ENCODE data around the gene CTSZ. TPM values are rescaled to one million over a fixed set of nuclear protein-coding genes. Genes with fewer than 3 reads are reported as not detected.

Gene CTSZ
- total RNA-seq, 2 experiments from 2014 or later = 17.3 to 17.9 TPM

DNA sequence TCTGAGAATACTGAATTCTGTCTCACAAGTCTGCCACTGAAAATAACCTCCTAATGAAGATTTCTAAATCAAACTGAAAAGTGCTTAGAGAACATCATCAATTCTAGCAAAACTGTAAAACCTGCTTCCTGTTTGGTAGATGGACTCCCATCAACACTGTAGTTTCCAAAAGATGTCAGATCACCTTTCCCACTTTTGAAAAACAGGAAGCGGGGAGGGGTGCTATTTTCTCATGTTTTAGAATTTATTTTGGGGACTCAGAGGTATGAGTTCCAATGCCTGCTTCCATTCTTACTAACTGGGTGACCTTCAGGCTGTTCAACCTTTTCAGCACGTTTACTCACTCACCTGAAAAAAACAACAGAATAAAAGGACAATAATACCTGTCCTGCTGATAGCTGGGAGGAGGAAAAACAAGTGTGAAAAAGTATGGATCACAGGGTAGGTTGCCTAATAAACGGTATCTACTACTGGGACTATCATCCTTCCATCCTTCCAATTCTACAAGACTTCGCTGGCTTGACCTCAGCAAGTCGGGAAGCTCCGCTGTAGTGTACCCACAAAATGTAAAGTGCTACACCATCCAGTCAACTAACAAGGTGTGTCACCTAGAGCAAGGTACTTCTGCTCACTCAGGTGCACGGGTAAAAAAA is 24.0 kb upstream of the CTSZ start:
- H3K27ac Mint-ChIP-seq = peak overlapping the region; percentile 93
- H3K27me3 Mint-ChIP-seq (ENCODE audit: low read depth) = no peaks in the 10 kb centered on the region
- H3K9me3 Mint-ChIP-seq = no peaks in the 10 kb centered on the region
- DNase-seq = no peak
- H3K4me1 Mint-ChIP-seq (ENCODE audit: low read depth) = peaks cover 74% of the 10 kb centered on the region
- intact Hi-C loops (cut with micrococcal nuclease) = loop anchor here (5.0 to 10.0 kb wide), 3 partner anchors 124 to 726 kb away; partner anchors contain the start of gene RAB22A
- CTCF ChIA-PET = interaction anchor here (1.2 to 1.9 kb wide), 5 partner anchors 12 to 176 kb away, joined by 4 to 6 read pairs (median 4); partner anchors contain the start of gene PRELID3B
- peaks cover 49% of the 10 kb centered on the region for H3K36me3 Mint-ChIP-seq (ENCODE audit: low read depth)
- H3K4me3 Mint-ChIP-seq = peak overlapping the region; percentile 94

DNA sequence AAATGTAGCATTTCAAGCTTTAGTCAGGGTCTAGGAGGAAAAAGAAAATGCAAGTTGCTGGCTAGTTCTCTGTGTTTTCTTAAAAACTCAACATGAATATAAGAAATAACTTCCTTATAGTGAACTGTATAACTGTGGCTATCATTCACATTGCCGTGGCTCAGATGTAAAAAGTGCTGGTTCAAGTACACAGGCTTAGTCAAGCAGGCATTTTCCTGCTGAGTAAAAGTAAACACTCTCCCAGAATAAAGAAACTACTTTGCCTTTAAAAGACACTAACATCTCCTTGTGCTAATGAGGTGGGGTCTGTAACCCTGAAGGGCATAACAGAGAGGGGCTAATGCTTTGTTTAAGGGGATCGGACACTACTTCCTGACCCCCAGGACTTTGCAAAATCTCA is 21.8 kb upstream of the CTSZ start:
- Mint-ChIP-seq H3K4me1 (ENCODE audit: low read depth) (peaks cover 65% of the 10 kb centered on the region), H3K36me3 (ENCODE audit: low read depth) (peaks cover 53% of the 10 kb centered on the region), H3K9me3 (no peaks in the 10 kb centered on the region), H3K4me3 (peak overlapping the region; percentile 0), H3K27ac (peak overlapping the region; percentile 43), H3K27me3 (ENCODE audit: low read depth) (no peaks in the 10 kb centered on the region)
- intact Hi-C loops (cut with micrococcal nuclease) = no loop called here
- CTCF ChIA-PET = interaction anchor here (0.6 kb wide), 1 partner anchor 638 kb away, joined by 4 read pairs; no protein-coding TSS in a partner anchor
- DNase-seq = no peak

DNA sequence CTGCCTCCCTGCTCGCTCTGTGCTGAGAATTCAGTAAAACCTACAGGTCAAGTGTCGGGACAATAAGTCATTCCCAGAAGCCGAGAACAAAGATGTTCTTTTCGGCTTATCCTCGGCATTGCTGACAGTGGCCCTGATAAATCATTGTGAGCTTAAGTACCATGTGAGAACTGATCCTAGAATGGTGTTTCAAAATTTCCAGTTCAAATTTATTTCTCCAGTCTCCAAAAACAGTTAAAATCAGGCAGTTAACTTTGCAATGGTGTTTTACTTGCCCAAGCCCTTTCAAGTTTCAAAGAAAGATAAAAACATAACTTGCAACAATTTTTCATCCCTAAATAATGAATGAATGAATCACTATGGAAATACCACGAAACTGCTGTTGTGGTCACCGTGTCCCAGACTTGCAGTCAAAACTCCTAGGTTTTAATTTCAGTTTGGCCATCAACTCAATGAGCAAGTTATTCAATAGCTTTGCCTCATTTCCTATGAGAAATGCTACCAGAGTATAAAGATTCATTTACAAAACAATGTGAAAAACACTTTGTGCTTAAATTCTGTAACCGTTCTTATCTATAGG is 20.8 kb upstream of the CTSZ start:
- intact Hi-C loops (cut with micrococcal nuclease) = no loop called here
- Mint-ChIP-seq H3K4me3 (no peak overlapping the region), H3K27ac (peak overlapping the region; percentile 55), H3K9me3 (no peaks in the 10 kb centered on the region), H3K36me3 (ENCODE audit: low read depth) (peaks cover 55% of the 10 kb centered on the region), H3K4me1 (ENCODE audit: low read depth) (peaks cover 60% of the 10 kb centered on the region), H3K27me3 (ENCODE audit: low read depth) (no peaks in the 10 kb centered on the region)
- DNase-seq = no peak
- CTCF ChIA-PET = interaction anchor here (0.5 kb wide), 1 partner anchor 28 kb away, joined by 4 read pairs; no protein-coding TSS in a partner anchor

DNA sequence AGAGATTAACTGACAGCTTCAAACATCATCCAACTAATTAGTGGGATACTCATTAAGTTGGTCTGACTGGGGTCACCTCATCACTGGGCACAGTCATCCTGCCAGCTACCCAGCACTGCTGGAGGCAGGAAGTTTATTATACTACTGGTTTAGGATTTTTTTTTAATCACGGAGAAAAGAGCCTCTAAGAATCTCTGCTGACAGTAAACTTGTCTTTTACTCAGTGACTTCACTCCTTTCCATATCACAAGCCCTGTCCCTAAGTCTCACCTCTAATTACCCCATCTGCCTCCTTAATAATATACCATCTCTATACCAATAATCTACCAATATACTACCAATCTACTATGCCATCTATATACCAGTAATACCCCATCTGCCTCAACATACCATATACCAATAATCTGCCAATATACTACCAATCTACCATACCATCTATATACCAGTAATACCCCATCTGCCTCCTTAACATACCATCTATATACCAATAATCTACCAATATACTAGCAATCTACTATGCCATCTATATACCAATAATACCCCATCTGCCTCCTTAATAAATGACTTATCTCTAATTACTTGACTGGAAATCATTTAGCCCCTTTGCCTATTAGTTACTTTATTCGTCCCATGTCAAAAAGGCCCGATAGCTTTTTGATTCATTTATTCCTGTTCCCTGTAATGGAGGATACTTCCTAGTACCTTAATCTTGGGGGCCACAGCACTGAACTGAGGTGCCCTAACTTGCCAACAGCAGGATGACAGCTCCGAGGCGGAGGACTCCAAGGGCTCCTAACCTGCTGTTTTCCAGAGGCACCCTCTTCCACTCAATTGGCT is 20.1 kb upstream of the CTSZ start:
- CTCF ChIA-PET = no interaction called here
- Mint-ChIP-seq H3K4me3 (no peak overlapping the region), H3K27me3 (ENCODE audit: low read depth) (no peaks in the 10 kb centered on the region)

DNA sequence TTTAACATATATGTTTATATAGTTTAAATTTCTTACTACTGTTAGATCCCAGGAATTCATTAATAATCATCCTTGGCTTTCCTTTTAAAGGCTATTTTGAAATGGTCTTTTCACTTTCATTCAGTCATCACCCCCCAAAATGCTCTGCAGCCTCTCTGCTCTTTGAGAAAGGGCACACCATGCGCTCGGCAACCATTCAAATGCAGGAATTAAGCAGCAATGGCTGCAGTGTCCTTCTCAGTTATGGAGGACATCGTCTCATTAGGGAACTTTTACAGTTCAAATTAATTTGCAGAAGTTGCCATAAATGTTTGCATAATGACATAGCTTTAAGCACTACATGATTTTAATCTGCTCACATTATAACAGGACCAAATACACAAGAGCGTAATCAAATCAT is 18.5 kb upstream of the CTSZ start:
- no peak overlapping the region for H3K27ac Mint-ChIP-seq
- H3K4me3 Mint-ChIP-seq = no peak overlapping the region
- CTCF ChIA-PET = interaction anchor here (0.7 kb wide), 1 partner anchor 146 kb away, joined by 4 read pairs; no protein-coding TSS in a partner anchor

More for the DNA sequence above, 20.1 kb upstream of the CTSZ start:
- Mint-ChIP-seq H3K4me1 (ENCODE audit: low read depth) (peaks cover 57% of the 10 kb centered on the region), H3K27ac (no peak overlapping the region), H3K36me3 (ENCODE audit: low read depth) (peaks cover 54% of the 10 kb centered on the region), H3K9me3 (no peaks in the 10 kb centered on the region)
- no peak for DNase-seq
- intact Hi-C loops (cut with micrococcal nuclease) = no loop called here

DNA sequence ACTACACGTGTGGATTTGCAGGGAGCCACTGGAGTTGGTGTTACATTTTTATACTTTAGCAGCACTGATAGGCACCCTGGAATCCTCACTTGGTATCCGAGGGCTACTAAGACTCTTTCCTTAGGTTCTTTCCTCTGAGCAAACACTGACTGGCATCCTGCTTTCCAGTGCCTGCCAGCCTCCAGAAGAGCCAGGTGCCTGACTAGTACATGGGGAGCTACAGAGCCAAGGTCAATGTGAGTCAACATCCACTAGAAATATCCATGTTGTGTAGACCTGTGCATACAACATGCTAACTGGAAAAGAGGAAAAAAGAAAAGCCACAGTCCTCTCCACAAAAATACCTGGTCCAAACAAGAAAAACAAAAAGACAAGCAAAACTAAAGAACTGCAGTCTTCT is 18.0 kb upstream of the CTSZ start:
- Mint-ChIP-seq H3K9me3 (no peaks in the 10 kb centered on the region), H3K4me3 (no peak overlapping the region), H3K36me3 (ENCODE audit: low read depth) (peaks cover 44% of the 10 kb centered on the region), H3K27ac (peak overlapping the region; percentile 25), H3K4me1 (ENCODE audit: low read depth) (peaks cover 52% of the 10 kb centered on the region), H3K27me3 (ENCODE audit: low read depth) (no peaks in the 10 kb centered on the region)
- no peak for DNase-seq
- CTCF ChIA-PET = interaction anchor here (0.7 kb wide), 1 partner anchor 146 kb away, joined by 4 read pairs; no protein-coding TSS in a partner anchor
- intact Hi-C loops (cut with micrococcal nuclease) = no loop called here

More for the DNA sequence above, 18.5 kb upstream of the CTSZ start:
- Mint-ChIP-seq H3K9me3 (no peaks in the 10 kb centered on the region), H3K4me1 (ENCODE audit: low read depth) (peaks cover 57% of the 10 kb centered on the region), H3K27me3 (ENCODE audit: low read depth) (no peaks in the 10 kb centered on the region), H3K36me3 (ENCODE audit: low read depth) (peaks cover 46% of the 10 kb centered on the region)
- intact Hi-C loops (cut with micrococcal nuclease) = no loop called here
- no peak for DNase-seq

DNA sequence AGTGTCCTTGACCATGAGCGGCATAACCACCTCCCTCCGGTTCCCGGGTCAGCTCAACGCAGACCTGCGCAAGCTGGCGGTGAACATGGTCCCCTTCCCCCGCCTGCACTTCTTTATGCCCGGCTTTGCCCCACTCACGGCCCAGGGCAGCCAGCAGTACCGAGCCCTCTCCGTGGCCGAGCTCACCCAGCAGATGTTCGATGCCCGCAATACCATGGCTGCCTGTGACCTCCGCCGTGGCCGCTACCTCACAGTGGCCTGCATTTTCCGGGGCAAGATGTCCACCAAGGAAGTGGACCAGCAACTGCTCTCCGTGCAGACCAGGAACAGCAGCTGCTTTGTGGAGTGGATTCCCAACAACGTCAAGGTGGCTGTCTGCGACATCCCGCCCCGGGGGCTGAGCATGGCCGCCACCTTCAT is 17.1 kb upstream of the CTSZ start:
- intact Hi-C loops (cut with micrococcal nuclease) = no loop called here
- DNase-seq = no peak
- CTCF ChIA-PET = no interaction called here
- Mint-ChIP-seq H3K36me3 (ENCODE audit: low read depth) (peaks cover 36% of the 10 kb centered on the region), H3K4me3 (no peak overlapping the region), H3K4me1 (ENCODE audit: low read depth) (peaks cover 44% of the 10 kb centered on the region), H3K27me3 (ENCODE audit: low read depth) (no peaks in the 10 kb centered on the region), H3K9me3 (no peaks in the 10 kb centered on the region), H3K27ac (no peak overlapping the region)

DNA sequence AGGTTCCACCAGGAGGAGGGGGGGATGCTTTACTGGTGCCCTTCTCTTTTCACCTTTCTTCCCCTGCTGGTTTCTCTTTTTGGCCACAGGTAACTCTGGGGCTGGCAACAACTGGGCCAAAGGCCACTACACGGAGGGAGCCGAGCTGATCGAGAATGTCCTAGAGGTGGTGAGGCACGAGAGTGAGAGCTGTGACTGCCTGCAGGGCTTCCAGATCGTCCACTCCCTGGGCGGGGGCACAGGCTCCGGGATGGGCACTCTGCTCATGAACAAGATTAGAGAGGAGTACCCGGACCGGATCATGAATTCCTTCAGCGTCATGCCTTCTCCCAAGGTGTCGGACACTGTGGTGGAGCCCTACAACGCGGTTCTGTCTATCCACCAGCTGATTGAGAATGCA is 16.6 kb upstream of the CTSZ start:
- peaks cover 39% of the 10 kb centered on the region for H3K4me1 Mint-ChIP-seq (ENCODE audit: low read depth)
- DNase-seq = no peak
- H3K27ac Mint-ChIP-seq = no peak overlapping the region
- H3K4me3 Mint-ChIP-seq = no peak overlapping the region
- no peaks in the 10 kb centered on the region for H3K27me3 Mint-ChIP-seq (ENCODE audit: low read depth)
- CTCF ChIA-PET = no interaction called here
- no peaks in the 10 kb centered on the region for H3K9me3 Mint-ChIP-seq
- intact Hi-C loops (cut with micrococcal nuclease) = no loop called here
- H3K36me3 Mint-ChIP-seq (ENCODE audit: low read depth) = peaks cover 31% of the 10 kb centered on the region

DNA sequence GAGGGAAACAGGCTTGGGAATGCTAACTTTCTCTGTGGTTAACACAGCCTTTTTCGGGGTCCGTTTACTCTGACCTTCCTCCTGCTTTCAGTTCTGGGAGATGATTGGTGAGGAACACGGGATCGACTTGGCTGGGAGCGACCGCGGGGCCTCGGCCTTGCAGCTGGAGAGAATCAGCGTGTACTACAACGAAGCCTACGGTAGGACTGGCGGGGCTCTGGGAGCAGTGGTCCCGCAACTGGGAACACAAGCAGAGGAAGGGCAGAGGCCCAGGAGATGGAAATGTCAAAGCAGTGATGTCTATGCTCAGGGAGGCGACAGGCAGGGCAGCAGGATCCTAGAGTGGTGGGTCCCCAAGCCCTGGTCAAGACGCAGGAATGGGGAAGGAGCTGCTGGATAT is 15.7 kb upstream of the CTSZ start:
- no peak for DNase-seq
- H3K36me3 Mint-ChIP-seq (ENCODE audit: low read depth) = peaks cover 26% of the 10 kb centered on the region
- H3K27ac Mint-ChIP-seq = no peak overlapping the region
- peaks cover 31% of the 10 kb centered on the region for H3K4me1 Mint-ChIP-seq (ENCODE audit: low read depth)
- H3K9me3 Mint-ChIP-seq = no peaks in the 10 kb centered on the region
- H3K27me3 Mint-ChIP-seq (ENCODE audit: low read depth) = no peaks in the 10 kb centered on the region
- intact Hi-C loops (cut with micrococcal nuclease) = no loop called here
- CTCF ChIA-PET = interaction anchor here (0.8 kb wide), 1 partner anchor 40 kb away, joined by 4 read pairs; no protein-coding TSS in a partner anchor
- H3K4me3 Mint-ChIP-seq = no peak overlapping the region

DNA sequence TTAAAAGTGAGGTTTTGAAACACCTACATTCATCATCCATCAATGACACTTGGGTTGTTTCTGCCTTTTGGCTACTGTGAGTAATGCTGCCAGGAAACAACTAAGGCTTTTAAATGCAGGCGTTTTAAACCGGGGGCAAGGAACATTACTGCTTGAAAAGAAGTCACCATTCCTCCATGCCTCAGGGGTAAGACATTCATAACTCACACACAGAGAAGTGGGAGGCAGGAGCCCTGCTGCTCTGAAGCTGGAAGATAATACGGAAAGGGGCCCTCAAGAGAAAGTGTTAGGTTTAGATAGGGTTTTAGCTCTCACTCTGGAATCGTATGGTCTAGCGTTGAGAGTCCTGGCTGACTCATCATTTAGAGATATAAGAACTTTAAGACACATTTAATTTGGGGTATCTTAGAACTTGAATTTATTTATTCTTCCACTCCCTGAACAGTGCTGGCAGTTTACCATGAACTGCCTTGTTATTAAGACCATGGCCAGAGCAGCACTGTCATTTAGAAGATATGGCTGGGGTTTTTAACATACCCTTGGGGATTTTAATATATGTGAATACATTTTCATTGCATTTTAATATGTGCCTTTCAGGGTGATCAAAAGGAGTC is 14.0 kb upstream of the CTSZ start:
- DNase-seq = no peak
- intact Hi-C loops (cut with micrococcal nuclease) = no loop called here
- Mint-ChIP-seq H3K4me3 (no peak overlapping the region), H3K9me3 (no peaks in the 10 kb centered on the region), H3K27me3 (ENCODE audit: low read depth) (no peaks in the 10 kb centered on the region), H3K4me1 (ENCODE audit: low read depth) (peaks cover 33% of the 10 kb centered on the region), H3K36me3 (ENCODE audit: low read depth) (peaks cover 18% of the 10 kb centered on the region), H3K27ac (no peak overlapping the region)
- CTCF ChIA-PET = interaction anchor here (0.6 kb wide), 1 partner anchor 218 kb away, joined by 3 read pairs; no protein-coding TSS in a partner anchor

DNA sequence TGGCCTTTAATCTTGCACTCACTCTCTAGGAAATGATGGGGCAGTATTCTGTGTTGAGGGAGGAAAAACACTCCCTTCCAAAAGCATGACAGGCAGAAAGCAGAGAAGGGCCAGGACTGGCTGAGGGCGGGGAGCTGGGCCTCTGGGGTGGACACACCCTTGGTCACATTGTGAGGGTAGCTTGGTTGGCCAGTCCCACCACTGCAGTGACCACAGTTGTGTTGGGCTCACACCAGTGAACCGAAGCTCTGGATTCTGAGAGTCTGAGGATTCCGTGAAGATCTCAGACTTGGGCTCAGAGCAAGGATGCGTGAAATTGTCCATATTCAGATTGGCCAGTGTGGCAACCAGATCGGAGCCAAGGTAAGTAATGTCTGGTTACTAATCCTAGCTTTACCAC is 12.2 kb upstream of the CTSZ start, which contains the start of gene TUBB1:
TSS of gene TUBB1 (plus strand) at position 213 of the 400 bp plus-strand sequence. CDS start at position 307, 94 bp downstream.
- CTCF ChIA-PET = no interaction called here
- no peaks in the 10 kb centered on the region for H3K9me3 Mint-ChIP-seq
- H3K27me3 Mint-ChIP-seq (ENCODE audit: low read depth) = no peaks in the 10 kb centered on the region
- H3K4me1 Mint-ChIP-seq (ENCODE audit: low read depth) = peaks cover 35% of the 10 kb centered on the region
- intact Hi-C loops (cut with micrococcal nuclease) = no loop called here
- no peak for DNase-seq
- no peak within 1 kb of the TSS for H3K4me3 Mint-ChIP-seq
- H3K36me3 Mint-ChIP-seq (ENCODE audit: low read depth) = peaks cover 6% of the 10 kb centered on the region
- no peak within 1 kb of the TSS for H3K27ac Mint-ChIP-seq

DNA sequence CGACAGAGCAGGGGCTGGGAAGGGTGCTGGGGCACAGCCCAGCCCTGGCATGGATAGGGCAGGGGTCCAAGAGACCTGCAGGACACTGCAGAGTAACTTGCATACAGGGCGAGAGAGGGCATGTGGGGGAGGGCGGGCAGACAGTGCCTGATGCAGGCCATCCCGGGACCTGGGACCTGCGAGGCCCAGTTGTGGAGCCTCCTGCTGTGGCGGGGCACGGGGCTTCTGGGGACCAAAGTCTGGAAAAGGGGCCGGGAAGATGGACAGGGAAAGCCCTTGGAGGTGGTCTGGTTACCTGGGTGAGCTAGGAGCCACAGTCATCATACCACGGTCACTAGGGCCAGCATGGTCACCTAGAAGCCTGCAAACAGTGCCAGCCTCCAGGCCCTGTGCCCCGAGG is 11.8 kb upstream of the CTSZ start:
- intact Hi-C loops (cut with micrococcal nuclease) = no loop called here
- Mint-ChIP-seq H3K27me3 (ENCODE audit: low read depth) (no peaks in the 10 kb centered on the region), H3K36me3 (ENCODE audit: low read depth) (peaks cover 3% of the 10 kb centered on the region), H3K4me3 (no peak overlapping the region), H3K4me1 (ENCODE audit: low read depth) (peaks cover 39% of the 10 kb centered on the region), H3K9me3 (no peaks in the 10 kb centered on the region), H3K27ac (no peak overlapping the region)
- CTCF ChIA-PET = interaction anchor here (0.7 kb wide), 1 partner anchor 476 kb away, joined by 3 read pairs; no protein-coding TSS in a partner anchor
- DNase-seq = no peak
